ENCODE results near the gene HNRNPA2B1.
"Not testable (repeated sequence)": the region's sequence is repeated elsewhere in the genome, so short reads cannot be mapped to it uniquely, and the experiment has no call there.

HNRNPA2B1 gene

GRCh38 chr7:26198133-26198780 lies 2.3 kb downstream of the HNRNPA2B1 start:
- DNase-seq (ENCODE audit: low read depth in 2 of 2): no peak

- no peak for DNase-seq (ENCODE audit: low read depth in 2 of 2)
Observed at GRCh38 chr7:26197153-26198115, 3.1 kb downstream of the HNRNPA2B1 start.

GRCh38 chr7:26195867-26196657 lies 4.5 kb downstream of the HNRNPA2B1 start:
- no peak for DNase-seq (ENCODE audit: low read depth in 2 of 2)

GRCh38 chr7:26195182-26195581 lies 5.4 kb downstream of the HNRNPA2B1 start:
- DNase-seq (ENCODE audit: low read depth in 2 of 2): no peak

GRCh38 chr7:26194764-26195163 lies 5.8 kb downstream of the HNRNPA2B1 start:
- DNase-seq (ENCODE audit: low read depth in 2 of 2): not testable (repeated sequence)

GRCh38 chr7:26193432-26194207 lies 6.9 kb downstream of the HNRNPA2B1 start:
- DNase-seq (ENCODE audit: low read depth in 2 of 2): no peak

- no peak for DNase-seq (ENCODE audit: low read depth in 2 of 2)
Observed at GRCh38 chr7:26192485-26193087, 8.0 kb downstream of the HNRNPA2B1 start.

- DNase-seq (ENCODE audit: low read depth in 2 of 2): no peak
Observed at GRCh38 chr7:26191974-26192479, 8.5 kb downstream of the HNRNPA2B1 start.

- DNase-seq (ENCODE audit: low read depth in 2 of 2): no peak
Observed at GRCh38 chr7:26191233-26191973, 9.1 kb downstream of the HNRNPA2B1 start.

GRCh38 chr7:26190417-26190869 lies 10.1 kb downstream of the HNRNPA2B1 start:
- DNase-seq (ENCODE audit: low read depth in 2 of 2): no peak

- DNase-seq (ENCODE audit: low read depth in 2 of 2): no peak
Observed at GRCh38 chr7:26189697-26190096, 10.8 kb downstream of the HNRNPA2B1 start.

- DNase-seq (ENCODE audit: low read depth in 2 of 2): no peak
Observed at GRCh38 chr7:26188957-26189541, 11.5 kb downstream of the HNRNPA2B1 start.

- DNase-seq (ENCODE audit: low read depth in 2 of 2): no peak
Observed at GRCh38 chr7:26188206-26188956, 12.2 kb downstream of the HNRNPA2B1 start.

GRCh38 chr7:26187380-26188205 lies 13.0 kb downstream of the HNRNPA2B1 start:
- DNase-seq (ENCODE audit: low read depth in 2 of 2): no peak

- no peak for DNase-seq (ENCODE audit: low read depth in 2 of 2)
Observed at GRCh38 chr7:26186364-26187311, 13.9 kb downstream of the HNRNPA2B1 start.

- DNase-seq (ENCODE audit: low read depth in 2 of 2): no peak
Observed at GRCh38 chr7:26185844-26186180, 14.7 kb downstream of the HNRNPA2B1 start.

Measured in stimulated activated CD8-positive, alpha-beta memory T cell treated with anti-CD3 and anti-CD28 coated beads, Interleukin-15, amount 100 ng/mL, for 48 hours (primary cell).